ENCODE data around the gene PRCD. TPM values are rescaled to one million over a fixed set of nuclear protein-coding genes. Genes with fewer than 3 reads are reported as not detected.

Gene PRCD
- total RNA-seq, 4 donors from 2014 or later, result 0.73 to 2.5 (median 1.4) TPM; not detected in 1

- Histone ChIP-seq H3K36me3 (no peaks in the 10 kb centered on the region), H3K9me3 (no peaks in the 10 kb centered on the region), H3K4me3 (no peak overlapping the region), H3K27me3 (peaks cover 0 to 38% (median 0%) of the 10 kb centered on the region in 4 donors), H3K27ac (peak overlapping the region in 1 of 4 donors; percentile 71), H3K4me1 (peaks cover 21 to 100% (median 30%) of the 10 kb centered on the region in 3 donors)
- no peak for TF ChIP-seq CTCF (IDR thresholded peaks at IDR 0.05)
- TF ChIP-seq POLR2A (IDR thresholded peaks at IDR 0.05), result no peak
- intact Hi-C loops (cut with DNase I), result no loop called here
- WGBS, 2 donors, result 77 to 80% methylated on average over 8 of the region's 10 CpGs
- no peak for DNase-seq
Measured at GRCh38 chr17:76542566-76542971, 2.7 kb downstream of the PRCD start.

- no peaks in the 10 kb centered on the region for H3K9me3 ChIP-seq
- H3K4me3 ChIP-seq, result no peak overlapping the region
- TF ChIP-seq CTCF (IDR thresholded peaks at IDR 0.05) (no peak), POLR2A (IDR thresholded peaks at IDR 0.05) (no peak)
- DNase-seq, result no peak
- peaks cover 16 to 100% (median 30%) of the 10 kb centered on the region in 3 donors for H3K4me1 ChIP-seq
- peaks cover 0 to 34% (median 0%) of the 10 kb centered on the region in 4 donors for H3K27me3 ChIP-seq
- no peaks in the 10 kb centered on the region for H3K36me3 ChIP-seq
- intact Hi-C loops (cut with DNase I), result no loop called here
- 33 to 93% methylated on average over 3 to 4 of the region's 8 CpGs for WGBS, 2 donors
- no peak overlapping the region for H3K27ac ChIP-seq
Measured at GRCh38 chr17:76542984-76543383, 3.1 kb downstream of the PRCD start.

- DNase-seq, result no peak
- intact Hi-C loops (cut with DNase I), result no loop called here
- H3K27ac ChIP-seq, result no peak overlapping the region
- no peak overlapping the region for H3K4me3 ChIP-seq
- H3K27me3 ChIP-seq, result peaks cover 0 to 29% (median 0%) of the 10 kb centered on the region in 4 donors
- H3K9me3 ChIP-seq, result no peaks in the 10 kb centered on the region
- no peaks in the 10 kb centered on the region for H3K36me3 ChIP-seq
- no peak for TF ChIP-seq POLR2A (IDR thresholded peaks at IDR 0.05)
- no peak for TF ChIP-seq CTCF (IDR thresholded peaks at IDR 0.05)
- 70 to 83% methylated on average over 3 to 6 of the region's 6 CpGs for WGBS, 2 donors
- peaks cover 14 to 100% (median 30%) of the 10 kb centered on the region in 3 donors for H3K4me1 ChIP-seq
Measured at GRCh38 chr17:76543482-76543825, 3.6 kb downstream of the PRCD start.

DNA sequence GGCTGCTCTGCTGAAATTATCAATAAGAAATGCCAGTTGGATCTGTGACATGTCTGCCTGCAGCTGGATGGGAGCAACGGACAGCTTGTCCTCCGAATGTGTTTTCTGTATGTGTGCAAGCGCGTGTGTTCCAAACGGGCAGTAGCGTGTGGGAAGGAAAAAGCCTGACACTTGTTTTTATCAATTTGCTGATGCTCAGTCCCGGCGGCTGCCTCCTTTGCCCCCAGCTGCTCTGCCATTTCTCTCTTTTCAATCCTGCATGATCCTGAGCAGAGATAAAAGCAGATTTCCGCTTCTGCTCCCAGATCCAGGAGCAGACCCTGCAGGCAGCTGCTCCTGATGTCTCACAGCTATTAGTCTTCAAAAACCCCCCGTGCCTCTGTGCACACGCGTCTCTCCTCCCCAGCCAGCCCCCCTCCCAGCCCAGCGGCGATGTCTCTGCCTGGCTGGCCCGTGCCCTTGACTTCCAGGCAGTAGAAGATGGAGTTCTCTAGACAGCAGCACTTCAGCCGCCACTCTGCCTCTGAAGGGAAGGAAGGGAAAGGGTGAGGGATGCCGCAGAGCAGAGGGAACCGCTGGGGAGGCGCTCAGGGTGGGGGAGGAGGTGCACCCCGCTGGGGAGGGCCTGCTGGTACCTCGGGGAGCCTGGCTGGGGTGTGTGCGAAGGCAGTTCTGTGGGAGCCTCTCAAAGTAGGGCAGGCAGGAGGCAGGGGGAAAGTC is 4.1 kb downstream of the PRCD start:
- peaks cover 14 to 99% (median 30%) of the 10 kb centered on the region in 3 donors for H3K4me1 ChIP-seq
- H3K36me3 ChIP-seq, result no peaks in the 10 kb centered on the region
- intact Hi-C loops (cut with DNase I), result no loop called here
- TF ChIP-seq CTCF (IDR thresholded peaks at IDR 0.05) (no peak), POLR2A (IDR thresholded peaks at IDR 0.05) (no peak)
- no peak overlapping the region for H3K4me3 ChIP-seq
- 63 to 68% methylated on average over 12 to 18 of the region's 22 CpGs for WGBS, 2 donors
- H3K27ac ChIP-seq, result peak overlapping the region in 3 of 4 donors; percentile 22 to 55 (median 45)
- no peak for DNase-seq
- H3K27me3 ChIP-seq, result peaks cover 0 to 24% (median 0%) of the 10 kb centered on the region in 4 donors
- no peaks in the 10 kb centered on the region for H3K9me3 ChIP-seq

DNA sequence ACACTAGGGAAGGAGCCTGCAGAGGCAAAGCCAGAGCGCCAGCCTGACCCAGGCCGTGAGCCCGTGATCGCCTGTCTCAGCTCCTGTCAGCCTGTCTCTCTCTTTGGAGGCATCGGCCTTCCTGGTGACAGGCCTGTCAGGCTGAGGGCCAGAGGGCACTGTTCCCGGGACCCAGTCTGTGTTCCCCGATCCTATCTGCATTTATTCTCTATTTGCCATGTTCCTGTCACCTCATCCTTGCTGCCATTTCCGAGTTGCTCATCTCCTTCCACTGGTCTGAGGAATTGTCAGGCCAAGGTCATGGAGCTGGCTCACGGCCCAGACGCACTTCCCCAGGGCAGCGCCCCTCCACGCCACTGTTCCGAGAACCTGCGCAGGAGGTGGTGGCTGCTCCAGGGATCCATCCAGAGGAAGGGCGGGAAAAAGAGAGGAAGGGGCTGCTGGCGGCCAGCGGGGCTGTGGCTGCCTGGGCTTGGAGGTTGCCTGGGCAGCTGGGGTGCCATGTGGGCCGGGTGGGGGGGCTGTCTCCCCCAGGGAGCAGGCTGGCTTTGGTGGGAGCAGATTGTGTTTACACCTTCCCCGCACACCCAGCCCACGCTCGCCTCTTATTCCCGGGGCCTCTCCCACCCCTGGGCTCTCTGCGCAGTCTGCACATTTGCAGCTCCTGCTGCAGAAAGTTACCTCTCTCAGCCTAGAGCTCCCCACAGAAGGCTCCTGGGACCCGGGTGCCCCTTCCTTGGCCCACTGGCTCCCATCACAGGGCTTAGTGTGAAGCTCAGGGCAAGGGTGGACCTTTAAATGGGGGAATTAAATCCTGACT is 4.9 kb downstream of the PRCD start:
- no peak overlapping the region for H3K4me3 ChIP-seq
- peaks cover 14 to 97% (median 33%) of the 10 kb centered on the region in 3 donors for H3K4me1 ChIP-seq
- peaks cover 0 to 16% (median 0%) of the 10 kb centered on the region in 4 donors for H3K27me3 ChIP-seq
- H3K9me3 ChIP-seq, result no peaks in the 10 kb centered on the region
- intact Hi-C loops (cut with DNase I), result no loop called here
- TF ChIP-seq POLR2A (IDR thresholded peaks at IDR 0.05) (no peak), CTCF (IDR thresholded peaks at IDR 0.05) (no peak)
- no peaks in the 10 kb centered on the region for H3K36me3 ChIP-seq
- H3K27ac ChIP-seq, result peak overlapping the region in 3 of 4 donors; percentile 22 to 55 (median 45)
- no peak for DNase-seq
- WGBS, 2 donors, result 59% methylated on average over 7 of the region's 24 CpGs; no CpG with 5 or more reads in 1 of the 2 donors

Measured in esophagus squamous epithelium (tissue), 5 donors.